ENCODE data around the gene FNDC1. TPM values are rescaled to one million over a fixed set of nuclear protein-coding genes. Genes with fewer than 3 reads are reported as not detected.

FNDC1 gene
- total and polyA plus RNA-seq, 12 donors: 0.07 to 6.2 (median 2.7) TPM

GRCh38 chr6:159217595-159218275, 48.5 kb downstream of the FNDC1 start:
- Histone ChIP-seq H3K4me3 (no peak overlapping the region), H3K4me1 (peaks cover 0 to 6% (median 3%) of the 10 kb centered on the region in 9 donors), H3K27ac (no peak overlapping the region), H3K9me3 (no peaks in the 10 kb centered on the region), H3K36me3 (no peaks in the 10 kb centered on the region), H3K27me3 (peaks cover 0 to 66% (median 20%) of the 10 kb centered on the region in 7 donors)
- 56 to 58% methylated on average over 17 of the region's 17 CpGs for WGBS, 2 donors
- DNase-seq: no peak
- ATAC-seq: peak in 6 of 8 donors; percentile 37 to 71 (median 56)
- peak in 8 of 9 donors; percentile 6 to 39 (median 27) for TF ChIP-seq CTCF (IDR thresholded peaks at IDR 0.05)
- intact Hi-C loops (cut with DNase I): no loop called here

- Histone ChIP-seq H3K4me3 (no peak overlapping the region), H3K27me3 (peaks cover 0 to 70% (median 26%) of the 10 kb centered on the region in 7 donors), H3K9me3 (no peaks in the 10 kb centered on the region), H3K4me1 (no peaks in the 10 kb centered on the region), H3K36me3 (no peaks in the 10 kb centered on the region), H3K27ac (no peak overlapping the region)
- WGBS, 2 donors: 68 to 73% methylated on average over 5 of the region's 5 CpGs
- ATAC-seq: no peak
- intact Hi-C loops (cut with DNase I): no loop called here
- no peak for DNase-seq
- TF ChIP-seq CTCF (IDR thresholded peaks at IDR 0.05): no peak
Measured at GRCh38 chr6:159220093-159220492, 50.9 kb downstream of the FNDC1 start.

- WGBS, 2 donors: 66 to 67% methylated on average over 12 of the region's 12 CpGs
- TF ChIP-seq CTCF (IDR thresholded peaks at IDR 0.05): no peak
- no peaks in the 10 kb centered on the region for H3K4me1 ChIP-seq
- H3K27me3 ChIP-seq: peaks cover 0 to 64% (median 37%) of the 10 kb centered on the region in 7 donors
- no peak overlapping the region for H3K4me3 ChIP-seq
- no peaks in the 10 kb centered on the region for H3K9me3 ChIP-seq
- DNase-seq (no peak), ATAC-seq (no peak)
- H3K27ac ChIP-seq: no peak overlapping the region
- intact Hi-C loops (cut with DNase I): no loop called here
- H3K36me3 ChIP-seq: no peaks in the 10 kb centered on the region
Measured at GRCh38 chr6:159221486-159222170, 52.4 kb downstream of the FNDC1 start.

- no peaks in the 10 kb centered on the region for H3K9me3 ChIP-seq
- no peak overlapping the region for H3K27ac ChIP-seq
- no peaks in the 10 kb centered on the region for H3K36me3 ChIP-seq
- H3K27me3 ChIP-seq: peaks cover 0 to 55% (median 40%) of the 10 kb centered on the region in 7 donors
- H3K4me3 ChIP-seq: no peak overlapping the region
- no peak for DNase-seq
- no peak for TF ChIP-seq CTCF (IDR thresholded peaks at IDR 0.05)
- ATAC-seq: no peak
- 45 to 55% methylated on average over 2 of the region's 2 CpGs for WGBS, 2 donors
- no peaks in the 10 kb centered on the region for H3K4me1 ChIP-seq
- intact Hi-C loops (cut with DNase I): no loop called here
Measured at GRCh38 chr6:159224452-159224851, 55.3 kb downstream of the FNDC1 start.

Measured in heart right ventricle (tissue), 16 donors.